ENCODE measurements around the gene NSUN7. TPM values are rescaled to one million over a fixed set of nuclear protein-coding genes. Genes with fewer than 3 reads are reported as not detected.

NSUN7 gene
- total and polyA plus RNA-seq, 2 of the 13 experiments (the other 11 are each of a cell fraction or from before 2014, with no cell fraction given), result 0.05 TPM; not detected in 1

DNA sequence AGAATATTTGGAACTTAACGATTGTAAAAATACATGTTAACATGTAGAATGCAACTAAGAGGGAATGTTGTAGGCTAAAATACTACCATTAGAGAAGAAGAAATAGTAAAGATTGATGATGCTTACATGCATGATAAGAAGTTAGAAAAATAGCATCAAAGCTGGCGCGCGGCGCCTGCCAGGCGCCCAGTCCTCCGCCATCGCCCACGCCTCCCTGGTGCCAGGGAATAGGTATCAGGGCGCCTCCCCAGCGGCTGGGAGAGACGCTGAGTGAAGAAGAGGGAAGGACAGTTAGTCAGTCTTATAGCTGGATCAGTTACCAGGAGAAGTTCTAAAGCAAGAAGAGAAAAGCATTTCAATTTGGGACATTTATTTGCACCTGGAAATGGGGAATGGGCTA is 36.0 kb downstream of the NSUN7 start:
- Histone ChIP-seq H3K36me3 (replicated peaks in 1 of 2; ENCODE audit: control insufficient read depth in 1 of 2, insufficient read depth in 2 of 2, low read length in 2 of 2) (no peaks in the 10 kb centered on the region), H4K20me1 (ENCODE audit: insufficient read depth, low read length) (no peaks in the 10 kb centered on the region), H2AFZ (ENCODE audit: low read length) (no peak overlapping the region), H3K27ac (ENCODE audit: extremely low read length, insufficient read depth, low read length) (no peak overlapping the region), H3K79me2 (ENCODE audit: insufficient read depth, low read length) (no peaks in the 10 kb centered on the region), H3K4me3 (replicated peaks in 1 of 3; ENCODE audit: insufficient read depth in 1 of 3, low read depth in 2 of 3, low read length in 3 of 3) (no peak overlapping the region), H3K9me3 (ENCODE audit: low read length) (no peaks in the 10 kb centered on the region), H3K4me1 (ENCODE audit: insufficient read depth, low read length) (no peaks in the 10 kb centered on the region), H3K9ac (ENCODE audit: insufficient read depth, low read depth, low read length) (no peak overlapping the region), H3K4me2 (ENCODE audit: low read depth, low read length) (no peak overlapping the region), H3K27me3 (ENCODE audit: control insufficient read depth in 1 of 2, insufficient read depth in 2 of 2, low read length in 2 of 2) (no peaks in the 10 kb centered on the region)
- in situ Hi-C loops (cut with HindIII; ENCODE audit: extremely low pct_ligation_motif_present, low pct_unique_long_range_greater_than_20kb) (no loop called here), intact Hi-C loops (cut with micrococcal nuclease; ENCODE audit: unreplicated experiment) (no loop called here)
- BruUV-seq (replicated peaks), result no TSS peak
- ChIA-PET CTCF (ENCODE audit: low intra/inter-chr PET ratio, low total read pairs) (no interaction called here), POLR2A (no interaction called here)
- WGBS (ENCODE audit: low lambda C conversion rate), result 85% methylated on average over 12 of the region's 12 CpGs
- DNase-seq (ENCODE audit: low spot score), result no peak
- TF ChIP-seq U2AF1 (optimal IDR thresholded peaks at IDR 0.05; ENCODE audit: low read depth, low read length) (no peak), ZNF138 (CRISPR knock-in tag; IDR thresholded peaks at IDR 0.05; ENCODE audit: low read depth) (no peak), ZNF251 (CRISPR knock-in tag; IDR thresholded peaks at IDR 0.05) (no peak), KLF16 (CRISPR knock-in tag; IDR thresholded peaks at IDR 0.05) (no peak), ZNF350 (CRISPR knock-in tag; IDR thresholded peaks at IDR 0.05; ENCODE audit: borderline replicate concordance, low read depth) (no peak), JUND (CRISPR knock-in tag; IDR thresholded peaks at IDR 0.05) (no peak)
- TF ChIP-seq, protein P1, sequence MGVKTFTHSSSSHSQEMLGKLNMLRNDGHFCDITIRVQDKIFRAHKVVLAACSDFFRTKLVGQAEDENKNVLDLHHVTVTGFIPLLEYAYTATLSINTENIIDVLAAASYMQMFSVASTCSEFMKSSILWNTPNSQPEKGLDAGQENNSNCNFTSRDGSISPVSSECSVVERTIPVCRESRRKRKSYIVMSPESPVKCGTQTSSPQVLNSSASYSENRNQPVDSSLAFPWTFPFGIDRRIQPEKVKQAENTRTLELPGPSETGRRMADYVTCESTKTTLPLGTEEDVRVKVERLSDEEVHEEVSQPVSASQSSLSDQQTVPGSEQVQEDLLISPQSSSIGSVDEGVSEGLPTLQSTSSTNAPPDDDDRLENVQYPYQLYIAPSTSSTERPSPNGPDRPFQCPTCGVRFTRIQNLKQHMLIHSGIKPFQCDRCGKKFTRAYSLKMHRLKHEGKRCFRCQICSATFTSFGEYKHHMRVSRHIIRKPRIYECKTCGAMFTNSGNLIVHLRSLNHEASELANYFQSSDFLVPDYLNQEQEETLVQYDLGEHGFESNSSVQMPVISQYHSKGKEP (CRISPR knock-in tag; IDR thresholded peaks at IDR 0.05), result no peak
- TF ChIP-seq, protein P2, sequence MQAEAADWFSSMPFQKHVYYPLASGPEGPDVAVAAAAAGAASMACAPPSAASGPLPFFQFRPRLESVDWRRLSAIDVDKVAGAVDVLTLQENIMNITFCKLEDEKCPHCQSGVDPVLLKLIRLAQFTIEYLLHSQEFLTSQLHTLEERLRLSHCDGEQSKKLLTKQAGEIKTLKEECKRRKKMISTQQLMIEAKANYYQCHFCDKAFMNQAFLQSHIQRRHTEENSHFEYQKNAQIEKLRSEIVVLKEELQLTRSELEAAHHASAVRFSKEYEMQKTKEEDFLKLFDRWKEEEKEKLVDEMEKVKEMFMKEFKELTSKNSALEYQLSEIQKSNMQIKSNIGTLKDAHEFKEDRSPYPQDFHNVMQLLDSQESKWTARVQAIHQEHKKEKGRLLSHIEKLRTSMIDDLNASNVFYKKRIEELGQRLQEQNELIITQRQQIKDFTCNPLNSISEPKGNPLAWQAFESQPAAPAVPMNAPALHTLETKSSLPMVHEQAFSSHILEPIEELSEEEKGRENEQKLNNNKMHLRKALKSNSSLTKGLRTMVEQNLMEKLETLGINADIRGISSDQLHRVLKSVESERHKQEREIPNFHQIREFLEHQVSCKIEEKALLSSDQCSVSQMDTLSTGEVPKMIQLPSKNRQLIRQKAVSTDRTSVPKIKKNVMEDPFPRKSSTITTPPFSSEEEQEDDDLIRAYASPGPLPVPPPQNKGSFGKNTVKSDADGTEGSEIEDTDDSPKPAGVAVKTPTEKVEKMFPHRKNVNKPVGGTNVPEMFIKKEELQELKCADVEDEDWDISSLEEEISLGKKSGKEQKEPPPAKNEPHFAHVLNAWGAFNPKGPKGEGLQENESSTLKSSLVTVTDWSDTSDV (CRISPR knock-in tag; IDR thresholded peaks at IDR 0.05), result no peak
- FAIRE-seq, result no peak
- ATAC-seq, result no peak

Data from HepG2 (cell line).